WTC11 (cell line): ENCODE measurements around the gene BDH1. TPM values are rescaled to one million over a fixed set of nuclear protein-coding genes. Genes with fewer than 3 reads are reported as not detected.

ENCODE experiments used
- ATAC-seq: fragments of 200-7000 bp; cut with Tn5 transposase; 2 replicates; pipeline ENCODE4 v1.10.0; 2021; ENCODE audit warnings: mild to moderate bottlenecking, moderate library complexity
- CTCF ChIA-PET: fragments of 300-600 bp; sonication (Branson Sonifier 250); formaldehyde crosslinking; loops from one replicate; lab custom pipeline; 2021; ENCODE audit warnings: antibody characterized with exemption; lab: Charles Lee
- POLR2A ChIA-PET: fragments of 350-600 bp; sonication (Branson Sonifier 250); formaldehyde crosslinking; loops from one replicate; lab custom pipeline; 2021; ENCODE audit warnings: antibody characterized with exemption; lab: Charles Lee
- DNase-seq: peaks from one replicate; pipeline ENCODE4 v3.0.0; 2021; ENCODE audit warnings: low spot score
- H3K27ac Mint-ChIP-seq: 2 replicates; pipeline ENCODE4 v1.8.0; 2021; ENCODE audit warnings: mixed read lengths
- H3K27me3 Mint-ChIP-seq: 2 replicates; pipeline ENCODE4 v1.8.0; 2021; ENCODE audit warnings: low read depth, mild to moderate bottlenecking, moderate library complexity, mixed read lengths
- H3K36me3 Mint-ChIP-seq: 2 replicates; pipeline ENCODE4 v1.8.0; 2021; ENCODE audit warnings: mixed read lengths
- H3K4me1 Mint-ChIP-seq: 2 replicates; pipeline ENCODE4 v1.8.0; 2022; ENCODE audit warnings: mixed read lengths
- H3K4me3 Mint-ChIP-seq: 2 replicates; pipeline ENCODE4 v1.8.0; 2021; ENCODE audit warnings: mild to moderate bottlenecking, moderate library complexity, mixed read lengths
- H3K9me3 Mint-ChIP-seq: 2 replicates; pipeline ENCODE4 v1.8.0; 2021; ENCODE audit warnings: mixed read lengths
- ARID4B ChIP-seq: sonication (generic); formaldehyde crosslinking; IDR thresholded peaks from 2 replicates; pipeline ENCODE4 v1.8.0; 2023; ENCODE audit warnings: missing genetic modification reagents, mild to moderate bottlenecking, borderline replicate concordance
- E2F5 ChIP-seq: sonication (generic); formaldehyde crosslinking; IDR thresholded peaks from 2 replicates; pipeline ENCODE4 v1.8.1; 2022; ENCODE audit warnings: mild to moderate bottlenecking, moderate library complexity, missing genetic modification reagents
- FOXP1 ChIP-seq: sonication (generic); formaldehyde crosslinking; IDR thresholded peaks from 2 replicates; pipeline ENCODE4 v1.8.0; 2022; ENCODE audit warnings: missing genetic modification reagents, mild to moderate bottlenecking, moderate library complexity, borderline replicate concordance
- GABPB1 ChIP-seq: sonication (generic); formaldehyde crosslinking; IDR thresholded peaks from 2 replicates; pipeline ENCODE4 v1.8.1; 2023; ENCODE audit warnings: mild to moderate bottlenecking, missing genetic modification reagents
- GRHL2 ChIP-seq: fragments of 250-450 bp; sonication (Bioruptor Pico); IDR thresholded peaks from 2 replicates; pipeline ENCODE4 v1.8.0; 2022; ENCODE audit warnings: mild to moderate bottlenecking, moderate library complexity; ENCODE audit not compliant: insufficient replicate concordance, severe bottlenecking
- GTF2I ChIP-seq: fragments of 250-450 bp; sonication (Bioruptor Pico); conservative IDR thresholded peaks from 2 replicates; pipeline ENCODE4 v1.4.0; 2021; ENCODE audit warnings: mild to moderate bottlenecking
- IRF1 ChIP-seq: sonication (generic); formaldehyde crosslinking; IDR thresholded peaks from 2 replicates; pipeline ENCODE4 v1.8.0; 2023; ENCODE audit warnings: missing genetic modification reagents
- IRF2 ChIP-seq: sonication (generic); formaldehyde crosslinking; IDR thresholded peaks from 2 replicates; pipeline ENCODE4 v1.8.0; 2022; ENCODE audit warnings: low read depth, missing genetic modification reagents, borderline replicate concordance
- KAT7 ChIP-seq: sonication (generic); formaldehyde crosslinking; IDR thresholded peaks from 2 replicates; pipeline ENCODE4 v1.8.1; 2023; ENCODE audit warnings: missing genetic modification reagents, mild to moderate bottlenecking, borderline replicate concordance
- NFE2L1 ChIP-seq: sonication (generic); formaldehyde crosslinking; IDR thresholded peaks from 2 replicates; pipeline ENCODE4 v1.8.1; 2023; ENCODE audit warnings: missing genetic modification reagents
- OVOL2 ChIP-seq: fragments of 250-450 bp; sonication (Bioruptor Pico); IDR thresholded peaks from 2 replicates; pipeline ENCODE4 v1.9.0; 2021; ENCODE audit warnings: mild to moderate bottlenecking, borderline replicate concordance
- SMAD4 ChIP-seq: sonication (generic); formaldehyde crosslinking; IDR thresholded peaks from 2 replicates; pipeline ENCODE4 v1.8.0; 2022; ENCODE audit warnings: mild to moderate bottlenecking, missing genetic modification reagents
- TP53 ChIP-seq: sonication (generic); formaldehyde crosslinking; IDR thresholded peaks from 2 replicates; pipeline ENCODE4 v1.8.1; 2023; ENCODE audit warnings: mild to moderate bottlenecking, missing genetic modification reagents
- USF2 ChIP-seq: sonication (generic); formaldehyde crosslinking; IDR thresholded peaks from 2 replicates; pipeline ENCODE4 v1.8.1; 2023; ENCODE audit warnings: mild to moderate bottlenecking, missing genetic modification reagents, moderate library complexity
- ZNF219 ChIP-seq: sonication (generic); formaldehyde crosslinking; IDR thresholded peaks from 2 replicates; pipeline ENCODE4 v1.8.0; 2023; ENCODE audit warnings: missing genetic modification reagents, mild to moderate bottlenecking, borderline replicate concordance
- ZNF317 ChIP-seq: sonication (generic); formaldehyde crosslinking; IDR thresholded peaks from 2 replicates; pipeline ENCODE4 v1.8.1; 2023; ENCODE audit warnings: low read depth, mild to moderate bottlenecking, moderate library complexity, missing genetic modification reagents, borderline replicate concordance
- ZNF532 ChIP-seq: fragments of 250-450 bp; sonication (Bioruptor Pico); IDR thresholded peaks from 2 replicates; pipeline ENCODE4 v1.9.0; 2021; ENCODE audit warnings: mild to moderate bottlenecking, borderline replicate concordance
- ZNF671 ChIP-seq: fragments of 250-450 bp; sonication (Bioruptor Pico); IDR thresholded peaks from 2 replicates; pipeline ENCODE4 v1.8.0; 2021; ENCODE audit warnings: mild to moderate bottlenecking
- total RNA-seq: library from RNA; stranded (reverse); gene quantifications from 3 replicates; pipeline ENCODE4 v1.2.3, GENCODE V29; 2021

BDH1 gene
- total RNA-seq, 1 experiment from 2014 or later, result 26.8 TPM

- ChIA-PET CTCF (no interaction called here), POLR2A (no interaction called here)
- no peak overlapping the region for H3K27ac Mint-ChIP-seq
- ATAC-seq (no peak), DNase-seq (no peak)
- TF ChIP-seq TP53 (CRISPR knock-in tag) (no peak), SMAD4 (CRISPR knock-in tag) (no peak), OVOL2 (CRISPR knock-in tag) (no peak), IRF2 (CRISPR knock-in tag) (no peak), GRHL2 (CRISPR knock-in tag) (no peak)
- no peaks in the 10 kb centered on the region for H3K27me3 Mint-ChIP-seq
- no peak overlapping the region for H3K4me3 Mint-ChIP-seq
- 0 out of 2 replicates have a peak, but pooled peaks cover 1% of the 10 kb centered on the region for H3K9me3 Mint-ChIP-seq
- H3K4me1 Mint-ChIP-seq, result peaks cover 58% of the 10 kb centered on the region
- H3K36me3 Mint-ChIP-seq, result no peaks in the 10 kb centered on the region
Observed at GRCh38 chr3:197468866-197469382, 86.8 kb downstream of the BDH1 start.

- DNase-seq, result no peak
- ChIA-PET POLR2A (no interaction called here), CTCF (no interaction called here)
- Mint-ChIP-seq H3K4me3 (no peak overlapping the region), H3K27me3 (no peaks in the 10 kb centered on the region)
- TF ChIP-seq TP53 (CRISPR knock-in tag) (no peak), E2F5 (CRISPR knock-in tag) (no peak), NFE2L1 (CRISPR knock-in tag) (0 out of 2 replicates have a peak, but pooled peaks have one; percentile 15), USF2 (no peak)
- TF ChIP-seq, all 79 proteins: peak for 1
- H3K27ac Mint-ChIP-seq, result no peak overlapping the region
- peaks cover 58% of the 10 kb centered on the region for H3K4me1 Mint-ChIP-seq
- no peaks in the 10 kb centered on the region for H3K9me3 Mint-ChIP-seq
- ATAC-seq, result no peak
- no peaks in the 10 kb centered on the region for H3K36me3 Mint-ChIP-seq
Observed at GRCh38 chr3:197468167-197468566, 87.6 kb downstream of the BDH1 start.

- ChIA-PET CTCF (interaction anchor here (1.1 to 2.0 kb wide), 3 partner anchors 35 to 210 kb away, joined by 3 to 6 read pairs (median 5); no protein-coding TSS in a partner anchor), POLR2A (no interaction called here)
- peaks cover 57% of the 10 kb centered on the region for H3K4me1 Mint-ChIP-seq
- DNase-seq (no peak), ATAC-seq (no peak)
- no peaks in the 10 kb centered on the region for H3K9me3 Mint-ChIP-seq
- no peak overlapping the region for H3K4me3 Mint-ChIP-seq
- no peaks in the 10 kb centered on the region for H3K36me3 Mint-ChIP-seq
- H3K27me3 Mint-ChIP-seq, result no peaks in the 10 kb centered on the region
- peak overlapping the region; percentile 78; the same call in 1 of the 2 replicates for H3K27ac Mint-ChIP-seq
- TF ChIP-seq GRHL2 (CRISPR knock-in tag), result no peak
- no peak for TF ChIP-seq GABPB1 (CRISPR knock-in tag)
- no peak for TF ChIP-seq ZNF317 (CRISPR knock-in tag)
- no peak for TF ChIP-seq IRF1
- TF ChIP-seq KAT7, result no peak
- no peak for TF ChIP-seq ZNF532 (CRISPR knock-in tag)
- TF ChIP-seq ZNF671, result no peak
- no peak for TF ChIP-seq ARID4B
- TF ChIP-seq FOXP1 (CRISPR knock-in tag), result no peak
- TF ChIP-seq ZNF219 (CRISPR knock-in tag), result no peak
- no peak for TF ChIP-seq GTF2I
Observed at GRCh38 chr3:197466586-197467399, 89.0 kb downstream of the BDH1 start.
